ENCODE data around the gene EXTL1.
"Not testable (repeated sequence)": the region's sequence is repeated elsewhere in the genome, so short reads cannot be mapped to it uniquely, and the experiment has no call there.

The EXTL1 gene

GRCh38 chr1:26021647-26022403 is at the start of gene EXTL1:
Gene EXTL1, plus strand, starts transcription at chr1:26021775. Its CDS starts 872 bp downstream, at chr1:26022647.
- FAIRE-seq, result no peak
- no peak for DNase-seq (ENCODE audit: low spot score)

GRCh38 chr1:25971811-25972180 is 49.8 kb upstream of the EXTL1 start:
- no peak for DNase-seq (ENCODE audit: low spot score)
- no peak for FAIRE-seq

- DNase-seq (ENCODE audit: low spot score), result no peak
- no peak for FAIRE-seq
Observed at GRCh38 chr1:25973610-25974321, 47.8 kb upstream of the EXTL1 start.

- DNase-seq (ENCODE audit: low spot score), result no peak
- FAIRE-seq, result no peak
Observed at GRCh38 chr1:25977801-25978200, 43.8 kb upstream of the EXTL1 start.

GRCh38 chr1:25978403-25978802 is 43.2 kb upstream of the EXTL1 start:
- DNase-seq (ENCODE audit: low spot score) (no peak), FAIRE-seq (no peak)

GRCh38 chr1:25979210-25979609 is 42.4 kb upstream of the EXTL1 start:
- no peak for FAIRE-seq
- no peak for DNase-seq (ENCODE audit: low spot score)

GRCh38 chr1:25985171-25985570 is 36.4 kb upstream of the EXTL1 start:
- DNase-seq (ENCODE audit: low spot score), result no peak
- FAIRE-seq, result no peak

- FAIRE-seq, result no peak
- no peak for DNase-seq (ENCODE audit: low spot score)
Observed at GRCh38 chr1:25985670-25986069, 35.9 kb upstream of the EXTL1 start.

- FAIRE-seq, result not testable (repeated sequence)
Observed at GRCh38 chr1:25986773-25987172, 34.8 kb upstream of the EXTL1 start.

GRCh38 chr1:25987951-25988350 is 33.6 kb upstream of the EXTL1 start:
- FAIRE-seq (no peak), DNase-seq (ENCODE audit: low spot score) (no peak)

More at GRCh38 chr1:25986773-25987172, 34.8 kb upstream of the EXTL1 start:
- not testable (repeated sequence) for DNase-seq (ENCODE audit: low spot score)

GRCh38 chr1:25989440-25990234 is 31.9 kb upstream of the EXTL1 start:
- no peak for DNase-seq (ENCODE audit: low spot score)
- no peak for FAIRE-seq

- FAIRE-seq, result no peak
- DNase-seq (ENCODE audit: low spot score), result no peak
Observed at GRCh38 chr1:25990251-25990650, 31.3 kb upstream of the EXTL1 start.

- FAIRE-seq (no peak), DNase-seq (ENCODE audit: low spot score) (no peak)
Observed at GRCh38 chr1:25990702-25991395, 30.7 kb upstream of the EXTL1 start.

- FAIRE-seq, result no peak
- DNase-seq (ENCODE audit: low spot score), result no peak
Observed at GRCh38 chr1:25991937-25992688, 29.5 kb upstream of the EXTL1 start.

GRCh38 chr1:25992689-25993171 is 28.8 kb upstream of the EXTL1 start:
- FAIRE-seq (no peak), DNase-seq (ENCODE audit: low spot score) (no peak)

- FAIRE-seq, result no peak
- DNase-seq (ENCODE audit: low spot score), result no peak
Observed at GRCh38 chr1:25993197-25993951, 28.2 kb upstream of the EXTL1 start.

- no peak for FAIRE-seq
- no peak for DNase-seq (ENCODE audit: low spot score)
Observed at GRCh38 chr1:25994402-25995150, 27.0 kb upstream of the EXTL1 start.

- FAIRE-seq (no peak), DNase-seq (ENCODE audit: low spot score) (peak; percentile 7)
Observed at GRCh38 chr1:25996966-25997827, 24.4 kb upstream of the EXTL1 start.
